Ecto neural progenitor cell (in vitro differentiated cells): Measurements from ENCODE around the gene PRORP.
A peak's percentile ranks its signal among the peaks of the same experiment; 100 is the strongest.
"Not testable (repeated sequence)": the region's sequence is repeated elsewhere in the genome, so short reads cannot be mapped to it uniquely, and the experiment has no call there.

Source experiments
- DNase-seq: peaks from one replicate; pipeline ENCODE4 v3.0.0-alpha.2; 2018; ENCODE audit warnings: low spot score

PRORP gene

GRCh38 chr14:35121887-35122695, at the start of gene PRORP, which contains the start of gene PPP2R3C:
TSS of gene PRORP (plus strand) at chr14:35122552. CDS start at chr14:35123246, 694 bp downstream.
TSS of gene PPP2R3C (minus strand) at chr14:35121990. CDS start at chr14:35121959, 31 bp downstream.
- DNase-seq: peak; percentile 89

- no peak for DNase-seq
Measured at GRCh38 chr14:35073486-35073885, 48.9 kb upstream of the PRORP start.

- no peak for DNase-seq
Measured at GRCh38 chr14:35078082-35078481, 44.3 kb upstream of the PRORP start.

- DNase-seq: no peak
Measured at GRCh38 chr14:35079742-35080141, 42.6 kb upstream of the PRORP start.

GRCh38 chr14:35083530-35084150, 38.7 kb upstream of the PRORP start:
- DNase-seq: no peak

GRCh38 chr14:35085441-35085840, 36.9 kb upstream of the PRORP start:
- DNase-seq: no peak

GRCh38 chr14:35088514-35088913, 33.8 kb upstream of the PRORP start:
- no peak for DNase-seq

GRCh38 chr14:35094645-35095044, 27.7 kb upstream of the PRORP start:
- DNase-seq: not testable (repeated sequence)

- DNase-seq: no peak
Measured at GRCh38 chr14:35107866-35108265, 14.5 kb upstream of the PRORP start.

- DNase-seq: no peak
Measured at GRCh38 chr14:35112641-35113040, 9.7 kb upstream of the PRORP start.

- no peak for DNase-seq
Measured at GRCh38 chr14:35113308-35113950, 8.9 kb upstream of the PRORP start.

GRCh38 chr14:35114036-35114435, 8.3 kb upstream of the PRORP start:
- no peak for DNase-seq

- no peak for DNase-seq
Measured at GRCh38 chr14:35116242-35116641, 6.1 kb upstream of the PRORP start.

- no peak for DNase-seq
Measured at GRCh38 chr14:35117112-35117511, 5.2 kb upstream of the PRORP start.

GRCh38 chr14:35121026-35121886, 1.1 kb upstream of the PRORP start:
- peak; percentile 90 for DNase-seq

GRCh38 chr14:35122696-35123387, 490 bp downstream of the PRORP start:
- no peak for DNase-seq

- no peak for DNase-seq
Measured at GRCh38 chr14:35123388-35123703, 994 bp downstream of the PRORP start.

GRCh38 chr14:35124127-35124526, 1.8 kb downstream of the PRORP start:
- DNase-seq: no peak

GRCh38 chr14:35133542-35134328, 11.4 kb downstream of the PRORP start:
- no peak for DNase-seq

GRCh38 chr14:35134329-35135123, 12.2 kb downstream of the PRORP start:
- DNase-seq: no peak
